Measurements from ENCODE around the gene ARHGEF17.

GRCh38 chr11:73262851-73263495 is 45.1 kb upstream of the ARHGEF17 start:
- TF ChIP-seq CTCF (optimal IDR thresholded peaks at IDR 0.05 in 1 of 3, IDR thresholded peaks at IDR 0.05 in 1 of 3, conservative IDR thresholded peaks at IDR 0.05 in 1 of 3; ENCODE audit: extremely low read depth in 1 of 3, insufficient read depth in 2 of 3, low read length in 3 of 3) = no peak
- no peak for TF ChIP-seq EZH2 (IDR thresholded peaks at IDR 0.05; ENCODE audit: low read length)

Measured in keratinocyte (primary cell).